SU-DHL-6 (cell line): ENCODE results near the gene TICRR.

Experiments used
- H2AFZ ChIP-seq: fragments of 200-600 bp; sonication (generic); 2 replicates; pipeline ENCODE4 v1.6.1; 2014; ENCODE audit warnings: low read depth, mild to moderate bottlenecking, moderate library complexity, mixed read lengths, antibody characterized with exemption, low read length; ENCODE audit not compliant: severe bottlenecking
- H3F3A ChIP-seq: fragments of 200-600 bp; shearing (Covaris generic); 2 replicates; pipeline ENCODE4 v1.6.0; 2016; ENCODE audit warnings: antibody characterized with exemption, mild to moderate bottlenecking; ENCODE audit not compliant: insufficient read depth
- H3K27ac ChIP-seq: fragments of 200-600 bp; sonication (generic); 2 replicates; pipeline ENCODE4 v1.5.1; 2016; ENCODE audit warnings: low read depth, mild to moderate bottlenecking, low read length, moderate library complexity, mixed read lengths
- H3K27me3 ChIP-seq: fragments of 200-600 bp; sonication (generic), shearing (Covaris generic); 2 replicates; pipeline ENCODE4 v1.6.0; 2014; ENCODE audit warnings: mild to moderate bottlenecking, low read length
- H3K36me3 ChIP-seq: fragments of 200-600 bp; sonication (generic); 2 replicates; pipeline ENCODE4 v1.6.1; 2014; ENCODE audit warnings: mild to moderate bottlenecking, low read length, mixed read lengths
- H3K4me2 ChIP-seq: fragments of 300-600, 200-600 bp; shearing (Covaris generic), sonication (generic); 2 replicates; pipeline ENCODE4 v1.6.0; 2014; ENCODE audit warnings: low read length, low read depth, mild to moderate bottlenecking; ENCODE audit not compliant: poor library complexity, severe bottlenecking
- H3K4me3 ChIP-seq: fragments of 200-600 bp; sonication (generic); 2 replicates; pipeline ENCODE4 v1.5.1; 2014; ENCODE audit warnings: antibody characterized with exemption, low read length, mild to moderate bottlenecking, mixed read lengths; ENCODE audit not compliant: insufficient read depth, poor library complexity, severe bottlenecking
- H3K79me2 ChIP-seq: fragments of 200-600 bp; sonication (generic); 2 replicates; pipeline ENCODE4 v1.6.1; 2014; ENCODE audit warnings: mild to moderate bottlenecking, low read length, moderate library complexity; ENCODE audit not compliant: insufficient read depth
- H3K9ac ChIP-seq: fragments of 200-600 bp; sonication (generic); 2 replicates; pipeline ENCODE4 v1.7.0; 2014; ENCODE audit warnings: mild to moderate bottlenecking, low read length
- H3K9me2 ChIP-seq: fragments of 200-600 bp; sonication (generic); replicated peaks from 2 replicates; pipeline ENCODE4 v1.6.1; 2014; ENCODE audit warnings: low read length; ENCODE audit not compliant: insufficient read depth
- H3K9me3 ChIP-seq: fragments of 200-600 bp; sonication (generic); 2 replicates; pipeline ENCODE4 v1.6.1; 2014; ENCODE audit warnings: low read length, mixed read lengths; ENCODE audit not compliant: insufficient read depth
- H4K20me1 ChIP-seq: fragments of 200-600 bp; sonication (generic); 2 replicates; pipeline ENCODE4 v1.6.1; 2014; ENCODE audit warnings: low read depth, mild to moderate bottlenecking, antibody characterized with exemption, low read length, moderate library complexity, mixed read lengths
- CTCF ChIP-seq: fragments of 200-600 bp; sonication (generic); IDR thresholded peaks from one replicate; pipeline ENCODE4 v1.5.1; 2017; ENCODE audit warnings: antibody characterized with exemption, mild to moderate bottlenecking, low read length, moderate library complexity; ENCODE audit not compliant: insufficient read depth, poor library complexity, severe bottlenecking
- EZH2phosphoT487 ChIP-seq: fragments of 200-600 bp; sonication (generic), shearing (Covaris generic); conservative IDR thresholded peaks from 2 replicates; pipeline ENCODE4 v1.6.1; 2018; ENCODE audit warnings: mild to moderate bottlenecking, antibody characterized with exemption, low read length, moderate library complexity, mixed read lengths

The TICRR gene

GRCh38 chr15:89662893-89663626, 87.8 kb downstream of the TICRR start:
- H3K9me2 ChIP-seq, result no peaks in the 10 kb centered on the region
- H3K27ac ChIP-seq, result no peak overlapping the region
- H3K4me2 ChIP-seq, result no peak overlapping the region
- H3K4me3 ChIP-seq, result no peak overlapping the region
- H3F3A ChIP-seq, result no peaks in the 10 kb centered on the region
- no peaks in the 10 kb centered on the region for H3K27me3 ChIP-seq
- H3K9me3 ChIP-seq, result no peaks in the 10 kb centered on the region
- no peaks in the 10 kb centered on the region for H4K20me1 ChIP-seq
- no peaks in the 10 kb centered on the region for H3K36me3 ChIP-seq
- no peaks in the 10 kb centered on the region for H3K79me2 ChIP-seq
- no peak for TF ChIP-seq CTCF
- TF ChIP-seq EZH2phosphoT487, result no peak
- H3K9ac ChIP-seq, result no peak overlapping the region
- no peak overlapping the region for H2AFZ ChIP-seq

- Histone ChIP-seq H3K27ac (no peak overlapping the region), H3F3A (no peaks in the 10 kb centered on the region), H3K4me2 (no peak overlapping the region), H3K4me3 (no peak overlapping the region), H3K36me3 (no peaks in the 10 kb centered on the region), H3K9me2 (no peaks in the 10 kb centered on the region), H3K27me3 (no peaks in the 10 kb centered on the region), H2AFZ (no peak overlapping the region), H3K79me2 (no peaks in the 10 kb centered on the region), H4K20me1 (no peaks in the 10 kb centered on the region), H3K9me3 (no peaks in the 10 kb centered on the region), H3K9ac (no peak overlapping the region)
- TF ChIP-seq EZH2phosphoT487 (no peak), CTCF (no peak)
These were observed 89.4 kb downstream of the TICRR start for GRCh38 chr15:89664441-89665350.

- Histone ChIP-seq H2AFZ (no peak overlapping the region), H3K4me2 (no peak overlapping the region), H3K9me2 (no peaks in the 10 kb centered on the region), H3F3A (no peaks in the 10 kb centered on the region), H3K27ac (no peak overlapping the region), H3K9me3 (no peaks in the 10 kb centered on the region), H3K79me2 (no peaks in the 10 kb centered on the region), H3K27me3 (no peaks in the 10 kb centered on the region), H4K20me1 (no peaks in the 10 kb centered on the region), H3K4me3 (no peak overlapping the region), H3K9ac (no peak overlapping the region), H3K36me3 (no peaks in the 10 kb centered on the region)
- TF ChIP-seq EZH2phosphoT487 (no peak), CTCF (no peak)
These were observed 90.3 kb downstream of the TICRR start for GRCh38 chr15:89665449-89666181.
